GM23338 (cell line): ENCODE data around the gene XAGE3. TPM values are rescaled to one million over a fixed set of nuclear protein-coding genes. Genes with fewer than 3 reads are reported as not detected.

Experiments
- ATAC-seq: fragments of 200-7000 bp; cut with Tn5 transposase; 3 replicates; pipeline ENCODE4 v1.9.1; 2020
- DNase-seq: peaks from one replicate; pipeline ENCODE4 v3.0.0-alpha.2; 2015; ENCODE audit warnings: low spot score
- H2AFZ ChIP-seq: fragments of 200-600 bp; sonication (generic); 2 replicates; pipeline ENCODE4 v1.8.0; 2016; ENCODE audit warnings: antibody characterized with exemption, mild to moderate bottlenecking, moderate library complexity
- H3F3A ChIP-seq: fragments of 200-600 bp; sonication (generic); replicated peaks from 2 replicates; pipeline ENCODE4 v1.8.0; 2017; ENCODE audit warnings: antibody characterized with exemption, mixed run types, low read depth
- H3K27ac ChIP-seq: fragments of 200-600 bp; sonication (generic); 2 replicates; pipeline ENCODE4 v1.6.1; 2016; ENCODE audit warnings: low read depth
- H3K27me3 ChIP-seq: fragments of 200-600 bp; sonication (generic); 2 replicates; pipeline ENCODE4 v1.8.0; 2016; ENCODE audit warnings: mild to moderate bottlenecking, mixed run types, moderate library complexity; ENCODE audit not compliant: insufficient read depth
- H3K36me3 ChIP-seq: fragments of 200-600 bp; sonication (generic); 2 replicates; pipeline ENCODE4 v1.8.0; 2016; ENCODE audit warnings: mild to moderate bottlenecking; ENCODE audit not compliant: insufficient read depth
- H3K4me1 ChIP-seq: fragments of 200-600 bp; sonication (generic); 2 replicates; pipeline ENCODE4 v1.8.0; 2016; ENCODE audit warnings: mild to moderate bottlenecking, moderate library complexity; ENCODE audit not compliant: insufficient read depth
- H3K4me2 ChIP-seq: fragments of 200-600 bp; sonication (generic); 2 replicates; pipeline ENCODE4 v1.7.1; 2017; ENCODE audit warnings: mixed run types
- H3K4me3 ChIP-seq: fragments of 200-600 bp; sonication (generic); 2 replicates; pipeline ENCODE4 v1.6.1; 2016; ENCODE audit warnings: mixed run types
- H3K79me2 ChIP-seq: fragments of 200-600 bp; sonication (generic); replicated peaks from 2 replicates; pipeline ENCODE4 v1.8.0; 2017; ENCODE audit warnings: mild to moderate bottlenecking; ENCODE audit not compliant: insufficient read depth
- H3K9me2 ChIP-seq: fragments of 200-600 bp; sonication (generic); 2 replicates; pipeline ENCODE4 v1.8.0; 2017; ENCODE audit not compliant: insufficient read depth
- H4K20me1 ChIP-seq: fragments of 200-600 bp; sonication (generic); replicated peaks from 2 replicates; pipeline ENCODE4 v1.8.0; 2017; ENCODE audit warnings: mild to moderate bottlenecking; ENCODE audit not compliant: insufficient read depth
- H3K27ac Mint-ChIP-seq: 2 replicates; pipeline ENCODE4 v1.8.0; 2020; ENCODE audit warnings: inconsistent platforms, mild to moderate bottlenecking, moderate library complexity, mixed read lengths
- H3K27me3 Mint-ChIP-seq: 3 replicates; pipeline ENCODE4 v1.8.0; 2022; ENCODE audit warnings: low read depth, mild to moderate bottlenecking, moderate library complexity, mixed read lengths, inconsistent platforms; ENCODE audit not compliant: insufficient read depth, poor library complexity
- H3K36me3 Mint-ChIP-seq: 3 replicates; pipeline ENCODE4 v1.8.0; 2021; ENCODE audit warnings: low read depth, mild to moderate bottlenecking, inconsistent platforms, moderate library complexity, mixed read lengths
- H3K4me1 Mint-ChIP-seq: 3 replicates; pipeline ENCODE4 v1.8.0; 2020; ENCODE audit warnings: mild to moderate bottlenecking, inconsistent platforms, mixed read lengths
- H3K4me3 Mint-ChIP-seq: 3 replicates; pipeline ENCODE4 v1.8.0; 2021; ENCODE audit warnings: moderate library complexity, mild to moderate bottlenecking, inconsistent platforms, mixed read lengths
- H3K9me3 Mint-ChIP-seq: 3 replicates; pipeline ENCODE4 v1.8.0; 2020; ENCODE audit warnings: moderate library complexity, mild to moderate bottlenecking, inconsistent platforms, mixed read lengths
- EZH2 ChIP-seq: fragments of 200-600 bp; sonication (generic); IDR thresholded peaks from one replicate; pipeline ENCODE4 v1.8.0; 2017; ENCODE audit warnings: antibody characterized with exemption, mild to moderate bottlenecking, low read depth; ENCODE audit not compliant: unreplicated experiment
- EZH2phosphoT487 ChIP-seq: fragments of 200-600 bp; sonication (generic); IDR thresholded peaks from one replicate; pipeline ENCODE4 v1.8.1; 2018; ENCODE audit warnings: antibody characterized with exemption; ENCODE audit not compliant: unreplicated experiment
- POLR2AphosphoS5 ChIP-seq: IDR thresholded peaks from 2 replicates; pipeline ENCODE4 v1.6.1; 2016; ENCODE audit warnings: antibody characterized with exemption, low read depth
- ZNF114 ChIP-seq: fragments of 250-450 bp; sonication (Bioruptor Pico); IDR thresholded peaks from 2 replicates; pipeline ENCODE4 v1.5.0; 2020; ENCODE audit warnings: mild to moderate bottlenecking, moderate library complexity
- polyA plus RNA-seq: library from polyadenylated mRNA; unstranded; fragments of >200 nt; fragmentation: Nextera tagmentation; extraction: Ambion mirVana; gene quantifications from 2 replicates; pipeline ENCODE4 v1.2.1, GENCODE V29; 2016
- total RNA-seq: library from RNA; depleted of rRNA; stranded (reverse); fragments of >200 nt; shearing (Covaris generic); gene quantifications from 2 replicates; pipeline ENCODE4 v1.2.3, GENCODE V29; 2014; rRNA removed

Gene XAGE3
- total and polyA plus RNA-seq, 2 experiments from 2014 or later, result not detected

GRCh38 chrX:52819788-52820187, 48.1 kb downstream of the XAGE3 start:
- Mint-ChIP-seq H3K4me1 (no peaks in the 10 kb centered on the region), H3K27me3 (peaks cover 2% of the 10 kb centered on the region), H3K4me3 (no peak overlapping the region), H3K36me3 (no peaks in the 10 kb centered on the region), H3K9me3 (no peaks in the 10 kb centered on the region), H3K27ac (no peak overlapping the region)
- Histone ChIP-seq H3F3A (no peaks in the 10 kb centered on the region), H2AFZ (no peak overlapping the region), H3K27ac (no peak overlapping the region), H3K79me2 (no peaks in the 10 kb centered on the region), H3K4me2 (no peak overlapping the region), H3K27me3 (no peaks in the 10 kb centered on the region), H3K9me2 (no peaks in the 10 kb centered on the region), H4K20me1 (no peaks in the 10 kb centered on the region), H3K4me1 (no peaks in the 10 kb centered on the region), H3K4me3 (no peak overlapping the region), H3K36me3 (no peaks in the 10 kb centered on the region)
- no peak for TF ChIP-seq POLR2AphosphoS5
- no peak for TF ChIP-seq EZH2
- no peak for TF ChIP-seq ZNF114 (CRISPR knock-in tag)
- no peak for TF ChIP-seq EZH2phosphoT487
- ATAC-seq (no peak), DNase-seq (no peak)

Other genes starting within 250 kb of the XAGE3 start
- not detected in 2 replicates for gene SSX7, start 213.2 kb downstream of the XAGE3 start, total RNA-seq
- gene SSX7, start 213.2 kb downstream of the XAGE3 start, polyA plus RNA-seq, result not detected in 2 replicates
- gene SSX2, start 160.9 kb downstream of the XAGE3 start, total RNA-seq, result 0.39 and 0.83 TPM in 2 replicates
- 0.29 TPM in 1 of 2 replicates, not detected in the other for gene SSX2, start 160.9 kb downstream of the XAGE3 start, polyA plus RNA-seq
- gene SSX2B, start 116.8 kb downstream of the XAGE3 start, total RNA-seq, result 0.17 TPM in 1 of 2 replicates, not detected in the other
- gene SSX2B, start 116.8 kb downstream of the XAGE3 start, polyA plus RNA-seq, result not detected in 2 replicates
- not detected in 2 replicates for gene SPANXN5, start 70.7 kb downstream of the XAGE3 start, total RNA-seq
- not detected in 2 replicates for gene SPANXN5, start 70.7 kb downstream of the XAGE3 start, polyA plus RNA-seq
- not detected in 2 replicates for gene XAGE5, start 56.8 kb downstream of the XAGE3 start, total RNA-seq
- gene XAGE5, start 56.8 kb downstream of the XAGE3 start, polyA plus RNA-seq, result not detected in 2 replicates
- 2.8 and 19.1 TPM in 2 replicates for gene FAM156B, start 29.2 kb upstream of the XAGE3 start, total RNA-seq
- gene FAM156B, start 29.2 kb upstream of the XAGE3 start, polyA plus RNA-seq, result 11.1 and 12.0 TPM in 2 replicates
- gene FAM156A, start 90.4 kb upstream of the XAGE3 start, total RNA-seq, result 16.3 and 17.7 TPM in 2 replicates
- 4.5 and 5.2 TPM in 2 replicates for gene FAM156A, start 90.4 kb upstream of the XAGE3 start, polyA plus RNA-seq
- 7.7 TPM in 2 replicates for gene GPR173, start 180.7 kb upstream of the XAGE3 start, total RNA-seq
- 0.92 and 0.94 TPM in 2 replicates for gene GPR173, start 180.7 kb upstream of the XAGE3 start, polyA plus RNA-seq
- gene TSPYL2, start 214.3 kb upstream of the XAGE3 start, total RNA-seq, result 9.9 and 13.4 TPM in 2 replicates
- gene TSPYL2, start 214.3 kb upstream of the XAGE3 start, polyA plus RNA-seq, result 11.6 and 13.4 TPM in 2 replicates
- 15.3 and 15.5 TPM in 2 replicates for gene KANTR, start 226.1 kb upstream of the XAGE3 start, total RNA-seq
- gene KANTR, start 226.1 kb upstream of the XAGE3 start, polyA plus RNA-seq, result 5.4 and 6.4 TPM in 2 replicates